NT2/D1 (cell line): ENCODE results near the gene TMPO.

Experiments used
- SUZ12 ChIP-seq: IDR thresholded peaks from 2 replicates; pipeline ENCODE4 v1.6.1; 2011; ENCODE audit not compliant: insufficient read length, insufficient read depth; ENCODE audit errors: extremely low read depth
- YY1 ChIP-seq: IDR thresholded peaks from 2 replicates; pipeline ENCODE4 v1.6.1; 2011; ENCODE audit not compliant: insufficient read length, insufficient read depth
- ZNF274 ChIP-seq: IDR thresholded peaks from 2 replicates; pipeline ENCODE4 v1.6.1; 2011; ENCODE audit warnings: mild to moderate bottlenecking, low read depth, low read length

DNA sequence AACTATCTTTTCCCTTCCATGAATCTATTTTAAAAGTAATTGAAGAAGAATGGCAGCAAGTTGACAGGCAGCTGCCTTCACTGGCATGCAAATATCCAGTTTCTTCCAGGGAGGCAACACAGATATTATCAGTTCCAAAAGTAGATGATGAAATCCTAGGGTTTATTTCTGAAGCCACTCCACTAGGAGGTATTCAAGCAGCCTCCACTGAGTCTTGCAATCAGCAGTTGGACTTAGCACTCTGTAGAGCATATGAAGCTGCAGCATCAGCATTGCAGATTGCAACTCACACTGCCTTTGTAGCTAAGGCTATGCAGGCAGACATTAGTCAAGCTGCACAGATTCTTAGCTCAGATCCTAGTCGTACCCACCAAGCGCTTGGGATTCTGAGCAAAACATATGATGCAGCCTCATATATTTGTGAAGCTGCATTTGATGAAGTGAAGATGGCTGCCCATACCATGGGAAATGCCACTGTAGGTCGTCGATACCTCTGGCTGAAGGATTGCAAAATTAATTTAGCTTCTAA is 18.4 kb downstream of the TMPO start:
- no peak for TF ChIP-seq SUZ12
- no peak for TF ChIP-seq YY1
- TF ChIP-seq ZNF274: no peak
